HG02588 (cell line): ENCODE measurements around the gene UHRF2.
"Not testable (repeated sequence)": the region's sequence is repeated elsewhere in the genome, so short reads cannot be mapped to it uniquely, and the experiment has no call there.

Experiments
- ATAC-seq: cut with Tn5 transposase; IDR thresholded peaks from one replicate; pipeline ENCODE4 v1.9.1; 2021; ENCODE audit warnings: mild to moderate bottlenecking, moderate library complexity; ENCODE audit not compliant: unreplicated experiment

UHRF2 gene

GRCh38 chr9:6484210-6484609 lies 71.2 kb downstream of the UHRF2 start:
- ATAC-seq: no peak

- ATAC-seq: no peak
Observed at GRCh38 chr9:6488395-6488794, 75.4 kb downstream of the UHRF2 start.

GRCh38 chr9:6489099-6489498 lies 76.1 kb downstream of the UHRF2 start:
- no peak for ATAC-seq

- no peak for ATAC-seq
Observed at GRCh38 chr9:6490863-6491262, 77.9 kb downstream of the UHRF2 start.

GRCh38 chr9:6495466-6495865 lies 82.5 kb downstream of the UHRF2 start:
- no peak for ATAC-seq

GRCh38 chr9:6498982-6499381 lies 86.0 kb downstream of the UHRF2 start:
- ATAC-seq: no peak

- no peak for ATAC-seq
Observed at GRCh38 chr9:6501526-6502210, 88.7 kb downstream of the UHRF2 start.

GRCh38 chr9:6502399-6502798 lies 89.4 kb downstream of the UHRF2 start:
- no peak for ATAC-seq

- ATAC-seq: no peak
Observed at GRCh38 chr9:6506571-6506970, 93.6 kb downstream of the UHRF2 start.

- ATAC-seq: no peak
Observed at GRCh38 chr9:6512085-6512657, 99.2 kb downstream of the UHRF2 start.

GRCh38 chr9:6522263-6522662 lies 109.3 kb downstream of the UHRF2 start:
- no peak for ATAC-seq

- ATAC-seq: no peak
Observed at GRCh38 chr9:6525326-6526045, 112.5 kb downstream of the UHRF2 start.

GRCh38 chr9:6535594-6535993 lies 122.6 kb downstream of the UHRF2 start:
- ATAC-seq: no peak

GRCh38 chr9:6538666-6539071 lies 125.7 kb downstream of the UHRF2 start:
- ATAC-seq: no peak

- not testable (repeated sequence) for ATAC-seq
Observed at GRCh38 chr9:6542617-6543016, 129.6 kb downstream of the UHRF2 start.

GRCh38 chr9:6543204-6543603 lies 130.2 kb downstream of the UHRF2 start:
- ATAC-seq: no peak

GRCh38 chr9:6545017-6545691 lies 132.2 kb downstream of the UHRF2 start:
- ATAC-seq: no peak

GRCh38 chr9:6549106-6549800 lies 136.3 kb downstream of the UHRF2 start:
- no peak for ATAC-seq

- no peak for ATAC-seq
Observed at GRCh38 chr9:6551136-6551535, 138.1 kb downstream of the UHRF2 start.

GRCh38 chr9:6552033-6552432 lies 139.0 kb downstream of the UHRF2 start:
- no peak for ATAC-seq

- ATAC-seq: no peak
Observed at GRCh38 chr9:6552498-6553121, 139.6 kb downstream of the UHRF2 start.
